PC-3 (cell line): ENCODE measurements around the gene MYH2. TPM values are rescaled to one million over a fixed set of nuclear protein-coding genes. Genes with fewer than 3 reads are reported as not detected.

ENCODE experiments used
- ATAC-seq: fragments of 200-7000 bp; cut with Tn5 transposase; 2 replicates; pipeline ENCODE4 v1.9.1; 2020; ENCODE audit warnings: mild to moderate bottlenecking, moderate library complexity
- BruUV-seq: library from RNA; stranded (reverse); fragments of 400-500 nt; replicated peaks from 2 replicates; lab custom pipeline; 2021; lab: Mats Ljungman, UMichigan
- CTCF ChIA-PET: fragments of 300-600 bp; sonication (Branson Sonifier 250); formaldehyde crosslinking; loops from one replicate; lab custom pipeline; 2022; ENCODE audit warnings: antibody characterized with exemption; lab: Charles Lee
- POLR2A ChIA-PET: fragments of 300-600 bp; sonication (Branson Sonifier 250); formaldehyde crosslinking; loops from one replicate; lab custom pipeline; 2022; ENCODE audit warnings: antibody characterized with exemption; ENCODE audit not compliant: unreplicated experiment; lab: Charles Lee
- DNase-seq: peaks from one replicate; pipeline ENCODE4 v3.0.0-alpha.2; 2015
- H2AFZ ChIP-seq: fragments of 300-600 bp; sonication (generic); 2 replicates; pipeline ENCODE4 v1.6.0; 2016; ENCODE audit warnings: antibody characterized with exemption, low read length
- H3F3A ChIP-seq: fragments of 300-600 bp; sonication (generic); one replicate; pipeline ENCODE4 v1.6.0; 2017; ENCODE audit warnings: antibody characterized with exemption, low read length, control low read depth, mild to moderate bottlenecking; ENCODE audit not compliant: unreplicated experiment
- H3K27ac ChIP-seq: fragments of 300-600 bp; sonication (generic); 2 replicates; pipeline ENCODE4 v1.5.1; 2016; ENCODE audit warnings: mild to moderate bottlenecking, low read length
- H3K27me3 ChIP-seq: fragments of 300-600 bp; sonication (generic); 2 replicates; pipeline ENCODE4 v1.6.1; 2016; ENCODE audit warnings: low read length, mixed read lengths
- H3K36me3 ChIP-seq: fragments of 300-600 bp; sonication (generic); 2 replicates; pipeline ENCODE4 v1.6.1; 2016; ENCODE audit warnings: low read depth, mixed run types, low read length, mixed read lengths
- H3K4me1 ChIP-seq: fragments of 300-600 bp; sonication (generic); 2 replicates; pipeline ENCODE4 v1.5.1; 2016; ENCODE audit warnings: low read length; ENCODE audit not compliant: insufficient read depth
- H3K4me2 ChIP-seq: fragments of 300-600 bp; sonication (generic); 2 replicates; pipeline ENCODE4 v1.6.0; 2016; ENCODE audit warnings: low read length
- H3K4me3 ChIP-seq: fragments of 300-600 bp; sonication (generic); 2 replicates; pipeline ENCODE4 v1.5.1; 2016; ENCODE audit warnings: mild to moderate bottlenecking, low read length, mixed read lengths
- H3K79me2 ChIP-seq: fragments of 300-600 bp; sonication (generic); 2 replicates; pipeline ENCODE4 v1.6.1; 2017; ENCODE audit warnings: low read length, mixed read lengths
- H3K9ac ChIP-seq: fragments of 300-600 bp; sonication (generic); 2 replicates; pipeline ENCODE4 v1.6.0; 2016; ENCODE audit warnings: mild to moderate bottlenecking, low read length
- H3K9me2 ChIP-seq: fragments of 300-600 bp; sonication (generic); replicated peaks from 2 replicates; pipeline ENCODE4 v1.6.1; 2016; ENCODE audit warnings: mixed run types, low read length, mixed read lengths
- H3K9me3 ChIP-seq: fragments of 300-600 bp; sonication (generic); 2 replicates; pipeline ENCODE4 v1.6.1; 2016; ENCODE audit warnings: low read length, mixed read lengths
- H4K20me1 ChIP-seq: fragments of 300-600 bp; sonication (generic); 2 replicates; pipeline ENCODE4 v1.6.1; 2016; ENCODE audit warnings: low read length, mixed read lengths
- EZH2 ChIP-seq: fragments of 300-600 bp; sonication (generic); IDR thresholded peaks from one replicate; pipeline ENCODE4 v1.6.1; 2017; ENCODE audit warnings: antibody characterized with exemption, mild to moderate bottlenecking, low read length; ENCODE audit not compliant: unreplicated experiment
- EZH2phosphoT487 ChIP-seq: fragments of 300-600 bp; sonication (generic); IDR thresholded peaks from 2 replicates; pipeline ENCODE4 v1.6.1; 2018; ENCODE audit warnings: mild to moderate bottlenecking, antibody characterized with exemption, low read length, borderline replicate concordance
- intact Hi-C: fragments of 100-400 bp; cut with micrococcal nuclease; formaldehyde crosslinking; loops from 2 replicates; pipeline ENCODE4 v1.9.0; 2023
- total RNA-seq: library from RNA; depleted of rRNA; stranded (reverse); fragments of >200 nt; gene quantifications from 2 replicates; pipeline ENCODE4 v1.2.3, GENCODE V29; 2014
- TF ChIP-seq, protein P1 (sequence below): fragments of 300-600 bp; sonication (generic); conservative IDR thresholded peaks from 2 replicates; pipeline ENCODE4 v1.5.1; 2017; ENCODE audit warnings: antibody characterized with exemption, low read depth, mild to moderate bottlenecking, low read length

The MYH2 gene
- total RNA-seq, 1 experiment from 2014 or later = not detected

- Histone ChIP-seq H3K9ac (no peak overlapping the region), H3K27me3 (peaks cover 32% of the 10 kb centered on the region), H3K4me2 (no peak overlapping the region), H3K36me3 (no peaks in the 10 kb centered on the region), H3K27ac (no peak overlapping the region), H3K4me1 (no peaks in the 10 kb centered on the region), H3K9me2 (no peaks in the 10 kb centered on the region), H2AFZ (no peak overlapping the region), H4K20me1 (no peaks in the 10 kb centered on the region), H3K9me3 (no peaks in the 10 kb centered on the region), H3K79me2 (no peaks in the 10 kb centered on the region), H3F3A (no peaks in the 10 kb centered on the region), H3K4me3 (no peak overlapping the region)
- ATAC-seq (no peak), DNase-seq (no peak)
- POLR2A ChIA-PET = no interaction called here
- CTCF ChIA-PET = no interaction called here
- no TSS peak for BruUV-seq
- TF ChIP-seq, protein P1, sequence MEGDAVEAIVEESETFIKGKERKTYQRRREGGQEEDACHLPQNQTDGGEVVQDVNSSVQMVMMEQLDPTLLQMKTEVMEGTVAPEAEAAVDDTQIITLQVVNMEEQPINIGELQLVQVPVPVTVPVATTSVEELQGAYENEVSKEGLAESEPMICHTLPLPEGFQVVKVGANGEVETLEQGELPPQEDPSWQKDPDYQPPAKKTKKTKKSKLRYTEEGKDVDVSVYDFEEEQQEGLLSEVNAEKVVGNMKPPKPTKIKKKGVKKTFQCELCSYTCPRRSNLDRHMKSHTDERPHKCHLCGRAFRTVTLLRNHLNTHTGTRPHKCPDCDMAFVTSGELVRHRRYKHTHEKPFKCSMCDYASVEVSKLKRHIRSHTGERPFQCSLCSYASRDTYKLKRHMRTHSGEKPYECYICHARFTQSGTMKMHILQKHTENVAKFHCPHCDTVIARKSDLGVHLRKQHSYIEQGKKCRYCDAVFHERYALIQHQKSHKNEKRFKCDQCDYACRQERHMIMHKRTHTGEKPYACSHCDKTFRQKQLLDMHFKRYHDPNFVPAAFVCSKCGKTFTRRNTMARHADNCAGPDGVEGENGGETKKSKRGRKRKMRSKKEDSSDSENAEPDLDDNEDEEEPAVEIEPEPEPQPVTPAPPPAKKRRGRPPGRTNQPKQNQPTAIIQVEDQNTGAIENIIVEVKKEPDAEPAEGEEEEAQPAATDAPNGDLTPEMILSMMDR = no peak
- no peak for TF ChIP-seq EZH2phosphoT487
- TF ChIP-seq EZH2 = no peak
- intact Hi-C loops = no loop called here
Measured at GRCh38 chr17:10512856-10513255, 36.6 kb downstream of the MYH2 start.

- H3K4me1 ChIP-seq = no peaks in the 10 kb centered on the region
- H3F3A ChIP-seq = no peaks in the 10 kb centered on the region
- no peaks in the 10 kb centered on the region for H3K36me3 ChIP-seq
- H4K20me1 ChIP-seq = no peaks in the 10 kb centered on the region
- no peak overlapping the region for H3K9ac ChIP-seq
- CTCF ChIA-PET = no interaction called here
- no peak for ATAC-seq
- H3K79me2 ChIP-seq = no peaks in the 10 kb centered on the region
- H3K27me3 ChIP-seq = peaks cover 13% of the 10 kb centered on the region; the same call in 1 of the 2 replicates
- no peak overlapping the region for H3K27ac ChIP-seq
- TF ChIP-seq EZH2phosphoT487 (no peak), EZH2 (no peak)
- TF ChIP-seq, protein P1 = no peak
- no peak overlapping the region for H2AFZ ChIP-seq
- intact Hi-C loops = no loop called here
- BruUV-seq = no TSS peak
- DNase-seq = no peak
- H3K4me2 ChIP-seq = no peak overlapping the region
- POLR2A ChIA-PET = no interaction called here
- H3K9me2 ChIP-seq = no peaks in the 10 kb centered on the region
- H3K9me3 ChIP-seq = no peaks in the 10 kb centered on the region
- no peak overlapping the region for H3K4me3 ChIP-seq
Measured at GRCh38 chr17:10499950-10500349, 49.5 kb downstream of the MYH2 start.

DNA sequence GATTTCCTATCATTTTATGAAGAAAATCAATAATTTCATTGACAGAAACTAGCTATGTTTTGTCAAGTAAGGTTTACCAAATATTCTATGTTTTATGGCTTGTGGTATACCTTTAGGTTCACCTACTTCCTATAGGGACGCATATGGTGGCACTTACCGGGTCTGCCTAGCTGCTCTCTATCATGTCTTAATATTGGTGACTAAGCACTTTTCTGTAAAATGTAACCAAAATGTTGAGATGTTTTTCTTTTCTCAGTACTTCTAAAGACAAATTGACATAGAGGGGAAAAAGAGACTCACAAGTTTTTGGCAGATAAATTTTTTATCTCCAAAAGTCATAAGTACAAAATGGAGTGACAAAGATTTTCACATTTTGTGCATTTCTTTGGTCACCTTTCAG, 57.5 kb downstream of the MYH2 start:
- Histone ChIP-seq H2AFZ (no peak overlapping the region), H3K9me2 (no peaks in the 10 kb centered on the region), H3K4me2 (no peak overlapping the region), H3K27ac (no peak overlapping the region), H3K79me2 (no peaks in the 10 kb centered on the region), H3K4me1 (no peaks in the 10 kb centered on the region), H3K9ac (no peak overlapping the region), H3K4me3 (no peak overlapping the region), H3F3A (no peaks in the 10 kb centered on the region), H3K9me3 (no peaks in the 10 kb centered on the region), H3K36me3 (no peaks in the 10 kb centered on the region), H4K20me1 (no peaks in the 10 kb centered on the region), H3K27me3 (no peaks in the 10 kb centered on the region)
- no TSS peak for BruUV-seq
- ATAC-seq = no peak
- ChIA-PET POLR2A (no interaction called here), CTCF (no interaction called here)
- TF ChIP-seq EZH2 (no peak), EZH2phosphoT487 (no peak)
- TF ChIP-seq, protein P1 = no peak
- intact Hi-C loops = no loop called here
- DNase-seq = no peak
